HCT116 (cell line): ENCODE data around the gene KDM1B. TPM values are rescaled to one million over a fixed set of nuclear protein-coding genes. Genes with fewer than 3 reads are reported as not detected.

Source experiments
- ATAC-seq: fragments of 200-7000 bp; cut with Tn5 transposase; 2 replicates; pipeline ENCODE4 v1.9.1; 2020; ENCODE audit warnings: mild to moderate bottlenecking, moderate library complexity
- BruUV-seq: library from RNA; stranded (reverse); fragments of 400-500 nt; replicated peaks from 2 replicates; lab custom pipeline; 2021; lab: Mats Ljungman, UMichigan
- CTCF ChIA-PET: fragments of 300-600 bp; sonication (Branson Sonifier 250); formaldehyde crosslinking; loops from one replicate; lab custom pipeline; 2021; ENCODE audit warnings: antibody characterized with exemption; lab: Charles Lee
- POLR2A ChIA-PET: fragments of 300-600, 350-600 bp; sonication (Branson Sonifier 250); formaldehyde crosslinking; loops from one replicate; lab custom pipeline; 2021; ENCODE audit warnings: antibody characterized with exemption; lab: Charles Lee
- RAD21 ChIA-PET, 2 experiments: fragments of 300-600 bp; sonication (Branson Sonifier 250); formaldehyde crosslinking; loops; one replicate each; lab custom pipeline; 2023; ENCODE audit warnings: low total read pairs in 2 of 2; ENCODE audit not compliant: uncharacterized antibody in 2 of 2, unreplicated experiment in 2 of 2, low non-redundant PET in 1 of 2; lab: Charles Lee
- DNase-seq: peaks from one replicate; pipeline ENCODE4 v3.0.0-alpha.2; 2010; ENCODE audit warnings: low read depth, low spot score
- H2AFZ ChIP-seq: fragments of 200-600 bp; shearing (Covaris generic), sonication (generic); 2 replicates; pipeline ENCODE4 v1.6.1; 2017; ENCODE audit warnings: low read depth, mixed run types, mixed read lengths, antibody characterized with exemption, low read length; ENCODE audit not compliant: poor library complexity, severe bottlenecking
- H3K27ac ChIP-seq: 2 replicates; pipeline ENCODE4 v1.5.1; 2012; ENCODE audit warnings: low read depth, low read length
- H3K27me3 ChIP-seq: fragments of 200-600 bp; sonication (generic); 2 replicates; pipeline ENCODE4 v1.6.1; 2016; ENCODE audit warnings: mixed run types, low read length, mixed read lengths; ENCODE audit not compliant: insufficient read depth
- H3K36me3 ChIP-seq, 2 experiments: fragments of 200-500 bp in 1 of 2; fragments of 200-600 bp in 1 of 2; sonication (Bioruptor generic) in 1 of 2; sonication (generic) in 1 of 2; 2 replicates each; pipeline versions ENCODE4 v1.5.1 to v1.6.1; 2014 to 2016; ENCODE audit warnings: low read length in 2 of 2, inconsistent platforms in 1 of 2, mixed read lengths in 1 of 2, mixed run types in 1 of 2; ENCODE audit not compliant: insufficient read depth in 2 of 2, control insufficient read depth in 1 of 2
- H3K4me1 ChIP-seq, 2 experiments: fragments of 200-600 bp in 1 of 2; sonication (generic) in 1 of 2; 2 replicates each; pipeline versions ENCODE4 v1.5.1 to v1.6.1; 2012 to 2017; ENCODE audit warnings: low read length in 2 of 2, inconsistent platforms in 1 of 2, mild to moderate bottlenecking in 1 of 2, mixed read lengths in 1 of 2, mixed run types in 1 of 2, moderate library complexity in 1 of 2; ENCODE audit not compliant: insufficient read depth in 2 of 2, control insufficient read depth in 1 of 2
- H3K4me2 ChIP-seq: fragments of 200-600 bp; sonication (generic); 2 replicates; pipeline ENCODE4 v1.6.1; 2017; ENCODE audit warnings: mixed run types, low read length, mixed read lengths
- H3K4me3 ChIP-seq, 2 experiments: fragments of 200-600 bp in 1 of 2; sonication (generic) in 1 of 2; replicated peaks in 1 of 2; 2 replicates each; pipeline ENCODE4 v1.5.1; 2011 to 2016; ENCODE audit warnings: low read length in 2 of 2, control low read depth in 1 of 2, low read depth in 1 of 2, mild to moderate bottlenecking in 1 of 2, mixed read lengths in 1 of 2, mixed run types in 1 of 2
- H3K79me2 ChIP-seq: fragments of 200-600 bp; sonication (generic); 2 replicates; pipeline ENCODE4 v1.6.1; 2017; ENCODE audit warnings: mild to moderate bottlenecking, mixed run types, low read length, moderate library complexity, mixed read lengths; ENCODE audit not compliant: insufficient read depth
- H3K9ac ChIP-seq: fragments of 200-600 bp; sonication (generic); 2 replicates; pipeline ENCODE4 v1.6.1; 2016; ENCODE audit warnings: low read length, mixed read lengths
- H3K9me2 ChIP-seq: fragments of 200-600 bp; sonication (generic), shearing (Covaris generic); 2 replicates; pipeline ENCODE4 v1.6.1; 2017; ENCODE audit warnings: mixed run types, mild to moderate bottlenecking, moderate library complexity; ENCODE audit not compliant: insufficient read depth
- H3K9me3 ChIP-seq, 2 experiments: fragments of 200-500 bp in 1 of 2; fragments of 200-600 bp in 1 of 2; sonication (Bioruptor generic) in 1 of 2; sonication (generic) in 1 of 2; 2 replicates each; pipeline ENCODE4 v1.6.1; 2014 to 2017; ENCODE audit warnings: low read length in 2 of 2, mixed read lengths in 2 of 2, inconsistent platforms in 1 of 2, low read depth in 1 of 2, mild to moderate bottlenecking in 1 of 2, mixed run types in 1 of 2, moderate library complexity in 1 of 2; ENCODE audit not compliant: control insufficient read depth in 1 of 2, insufficient read depth in 1 of 2
- H4K20me1 ChIP-seq: fragments of 200-600 bp; sonication (generic), shearing (Covaris generic); 2 replicates; pipeline ENCODE4 v1.6.1; 2017; ENCODE audit warnings: mixed run types, mild to moderate bottlenecking, moderate library complexity; ENCODE audit not compliant: insufficient read depth
- ELF1 ChIP-seq: IDR thresholded peaks from 2 replicates; pipeline ENCODE4 v1.6.1; 2012; ENCODE audit warnings: low read depth, borderline replicate concordance
- EZH2phosphoT487 ChIP-seq: fragments of 200-600 bp; IDR thresholded peaks from 2 replicates; pipeline ENCODE4 v1.6.1; 2018; ENCODE audit warnings: antibody characterized with exemption, borderline replicate concordance
- FOSL1 ChIP-seq: IDR thresholded peaks from 2 replicates; pipeline ENCODE4 v1.6.1; 2012; ENCODE audit warnings: low read depth
- POLR2AphosphoS5 ChIP-seq: IDR thresholded peaks from 2 replicates; pipeline ENCODE4 v1.6.1; 2011; ENCODE audit warnings: mild to moderate bottlenecking, low read depth, low read length, moderate library complexity
- TCF7L2 ChIP-seq: IDR thresholded peaks from 2 replicates; pipeline ENCODE4 v1.7.0; 2011; ENCODE audit warnings: borderline replicate concordance, inconsistent platforms; ENCODE audit not compliant: insufficient read depth, insufficient read length; ENCODE audit errors: extremely low read depth
- ZBTB33 ChIP-seq: IDR thresholded peaks from 2 replicates; pipeline ENCODE4 v1.6.1; 2011; ENCODE audit warnings: mild to moderate bottlenecking, low read length, moderate library complexity; ENCODE audit not compliant: insufficient replicate concordance; ENCODE audit errors: extremely low read depth
- intact Hi-C: fragments of 100-400 bp; cut with micrococcal nuclease; formaldehyde crosslinking; loops from 2 replicates; pipeline ENCODE4 v1.10.0; 2022
- total RNA-seq: library from RNA; stranded (reverse); gene quantifications from one replicate; pipeline ENCODE4 v1.2.1, GENCODE V29; 2021; ENCODE audit not compliant: unreplicated experiment
- TF ChIP-seq, protein P1 (sequence below): IDR thresholded peaks from 2 replicates; pipeline ENCODE4 v1.6.1; 2012; ENCODE audit warnings: low read depth

Gene KDM1B
- total RNA-seq, 1 experiment from 2014 or later, result 24.5 TPM

- Histone ChIP-seq H3K4me3 (no peak overlapping the region), H4K20me1 (no peaks in the 10 kb centered on the region), H3K4me1 (no peaks in the 10 kb centered on the region), H3K9me2 (no peaks in the 10 kb centered on the region), H3K27me3 (no peaks in the 10 kb centered on the region), H3K9ac (no peak overlapping the region), H3K9me3 (no peaks in the 10 kb centered on the region), H3K36me3 (no peaks in the 10 kb centered on the region), H3K79me2 (no peaks in the 10 kb centered on the region), H3K4me2 (no peak overlapping the region), H2AFZ (no peak overlapping the region), H3K27ac (no peak overlapping the region)
- TF ChIP-seq EZH2phosphoT487 (no peak), ELF1 (no peak), TCF7L2 (no peak), POLR2AphosphoS5 (no peak), FOSL1 (no peak), ZBTB33 (no peak)
- TF ChIP-seq, protein P1, sequence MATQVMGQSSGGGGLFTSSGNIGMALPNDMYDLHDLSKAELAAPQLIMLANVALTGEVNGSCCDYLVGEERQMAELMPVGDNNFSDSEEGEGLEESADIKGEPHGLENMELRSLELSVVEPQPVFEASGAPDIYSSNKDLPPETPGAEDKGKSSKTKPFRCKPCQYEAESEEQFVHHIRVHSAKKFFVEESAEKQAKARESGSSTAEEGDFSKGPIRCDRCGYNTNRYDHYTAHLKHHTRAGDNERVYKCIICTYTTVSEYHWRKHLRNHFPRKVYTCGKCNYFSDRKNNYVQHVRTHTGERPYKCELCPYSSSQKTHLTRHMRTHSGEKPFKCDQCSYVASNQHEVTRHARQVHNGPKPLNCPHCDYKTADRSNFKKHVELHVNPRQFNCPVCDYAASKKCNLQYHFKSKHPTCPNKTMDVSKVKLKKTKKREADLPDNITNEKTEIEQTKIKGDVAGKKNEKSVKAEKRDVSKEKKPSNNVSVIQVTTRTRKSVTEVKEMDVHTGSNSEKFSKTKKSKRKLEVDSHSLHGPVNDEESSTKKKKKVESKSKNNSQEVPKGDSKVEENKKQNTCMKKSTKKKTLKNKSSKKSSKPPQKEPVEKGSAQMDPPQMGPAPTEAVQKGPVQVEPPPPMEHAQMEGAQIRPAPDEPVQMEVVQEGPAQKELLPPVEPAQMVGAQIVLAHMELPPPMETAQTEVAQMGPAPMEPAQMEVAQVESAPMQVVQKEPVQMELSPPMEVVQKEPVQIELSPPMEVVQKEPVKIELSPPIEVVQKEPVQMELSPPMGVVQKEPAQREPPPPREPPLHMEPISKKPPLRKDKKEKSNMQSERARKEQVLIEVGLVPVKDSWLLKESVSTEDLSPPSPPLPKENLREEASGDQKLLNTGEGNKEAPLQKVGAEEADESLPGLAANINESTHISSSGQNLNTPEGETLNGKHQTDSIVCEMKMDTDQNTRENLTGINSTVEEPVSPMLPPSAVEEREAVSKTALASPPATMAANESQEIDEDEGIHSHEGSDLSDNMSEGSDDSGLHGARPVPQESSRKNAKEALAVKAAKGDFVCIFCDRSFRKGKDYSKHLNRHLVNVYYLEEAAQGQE, result no peak
- intact Hi-C loops, result no loop called here
- ChIA-PET POLR2A (no interaction called here), RAD21 (interaction anchor here in 1 of 2 experiments (0.7 kb wide), 1 partner anchor 66 kb away, joined by 4 read pairs; no protein-coding TSS in a partner anchor), CTCF (no interaction called here)
- BruUV-seq, result no TSS peak
- ATAC-seq, result no peak
- no peak for DNase-seq
These were observed 36.9 kb upstream of the KDM1B start for GRCh38 chr6:18118330-18118729.
